NCI-H146 treated with DMSO at 0.1 percent for 48 hours (cell line): ENCODE results near the gene P3H4.

ENCODE experiments used
- DNase-seq: peaks from one replicate; lab custom pipeline; 2025; ENCODE audit not compliant: unreplicated experiment; lab: John Stamatoyannopoulos, UW

P3H4 gene

GRCh38 chr17:41772586-41773189 lies 39.1 kb downstream of the P3H4 start:
- no peak for DNase-seq

- no peak for DNase-seq
Measured at GRCh38 chr17:41772218-41772585, 39.5 kb downstream of the P3H4 start.

- no peak for DNase-seq
Measured at GRCh38 chr17:41771389-41772206, 40.2 kb downstream of the P3H4 start.

- no peak for DNase-seq
Measured at GRCh38 chr17:41769985-41770384, 41.8 kb downstream of the P3H4 start.

- no peak for DNase-seq
Measured at GRCh38 chr17:41769346-41769862, 42.3 kb downstream of the P3H4 start.

GRCh38 chr17:41768682-41769288 lies 43.0 kb downstream of the P3H4 start:
- no peak for DNase-seq

GRCh38 chr17:41767324-41768042 lies 44.3 kb downstream of the P3H4 start:
- DNase-seq: no peak

- DNase-seq: no peak
Measured at GRCh38 chr17:41766135-41766534, 45.6 kb downstream of the P3H4 start.

- DNase-seq: no peak
Measured at GRCh38 chr17:41763327-41763726, 48.4 kb downstream of the P3H4 start.

- no peak for DNase-seq
Measured at GRCh38 chr17:41762841-41763240, 48.9 kb downstream of the P3H4 start.

- DNase-seq: no peak
Measured at GRCh38 chr17:41762391-41762790, 49.4 kb downstream of the P3H4 start.

GRCh38 chr17:41760878-41761277 lies 50.9 kb downstream of the P3H4 start:
- DNase-seq: no peak

- no peak for DNase-seq
Measured at GRCh38 chr17:41758601-41759000, 53.1 kb downstream of the P3H4 start.

GRCh38 chr17:41754066-41754465 lies 57.7 kb downstream of the P3H4 start:
- no peak for DNase-seq
